ENCODE data around the gene ANKRD11. TPM values are rescaled to one million over a fixed set of nuclear protein-coding genes. Genes with fewer than 3 reads are reported as not detected.
"Not testable (repeated sequence)": the region's sequence is repeated elsewhere in the genome, so short reads cannot be mapped to it uniquely, and the experiment has no call there.

Gene ANKRD11
- total and polyA plus RNA-seq, 9 donors, result 52.1 to 188 (median 109) TPM

GRCh38 chr16:89363621-89364393 is 126.6 kb downstream of the ANKRD11 start:
- DNase-seq, result no peak
- Histone ChIP-seq H3K27me3 (no peaks in the 10 kb centered on the region), H3K4me1 (ENCODE audit: insufficient read depth) (peaks cover 41% of the 10 kb centered on the region), H3K27ac (no peak overlapping the region), H3K36me3 (no peaks in the 10 kb centered on the region), H3K9me3 (no peaks in the 10 kb centered on the region), H3K4me3 (no peak overlapping the region)
- intact Hi-C loops (cut with DNase I), result no loop called here
- WGBS, 3 donors, result 55 to 57% (median 56%) methylated on average over 12 of the region's 12 CpGs
- no peak for TF ChIP-seq POLR2A (IDR thresholded peaks at IDR 0.05)
- TF ChIP-seq CTCF (IDR thresholded peaks at IDR 0.05), result no peak
- TF ChIP-seq EP300 (IDR thresholded peaks at IDR 0.05), result no peak

- intact Hi-C loops (cut with DNase I); H3K9me3 ChIP-seq; H3K4me3 ChIP-seq; H3K27me3 ChIP-seq; H3K27ac ChIP-seq; DNase-seq; H3K36me3 ChIP-seq: not testable (repeated sequence)
- 87 to 91% (median 87%) methylated on average over 11 to 13 of the region's 14 CpGs for WGBS, 3 donors
- H3K4me1 ChIP-seq (ENCODE audit: insufficient read depth), result peaks cover 41% of the 10 kb centered on the region
Measured at GRCh38 chr16:89362540-89363223, 127.7 kb downstream of the ANKRD11 start.

GRCh38 chr16:89361751-89362539 is 128.4 kb downstream of the ANKRD11 start:
- peak in 1 of 5 donors; percentile 29 for DNase-seq
- 56 to 66% (median 62%) methylated on average over 13 of the region's 13 CpGs for WGBS, 3 donors
- no peaks in the 10 kb centered on the region for H3K36me3 ChIP-seq
- H3K9me3 ChIP-seq, result no peaks in the 10 kb centered on the region
- H3K4me3 ChIP-seq, result no peak overlapping the region
- H3K27me3 ChIP-seq, result no peaks in the 10 kb centered on the region
- intact Hi-C loops (cut with DNase I), result no loop called here
- H3K27ac ChIP-seq, result no peak overlapping the region
- TF ChIP-seq EP300 (IDR thresholded peaks at IDR 0.05) (no peak), CTCF (IDR thresholded peaks at IDR 0.05) (no peak), POLR2A (IDR thresholded peaks at IDR 0.05) (no peak)
- H3K4me1 ChIP-seq (ENCODE audit: insufficient read depth), result peaks cover 38% of the 10 kb centered on the region

DNA sequence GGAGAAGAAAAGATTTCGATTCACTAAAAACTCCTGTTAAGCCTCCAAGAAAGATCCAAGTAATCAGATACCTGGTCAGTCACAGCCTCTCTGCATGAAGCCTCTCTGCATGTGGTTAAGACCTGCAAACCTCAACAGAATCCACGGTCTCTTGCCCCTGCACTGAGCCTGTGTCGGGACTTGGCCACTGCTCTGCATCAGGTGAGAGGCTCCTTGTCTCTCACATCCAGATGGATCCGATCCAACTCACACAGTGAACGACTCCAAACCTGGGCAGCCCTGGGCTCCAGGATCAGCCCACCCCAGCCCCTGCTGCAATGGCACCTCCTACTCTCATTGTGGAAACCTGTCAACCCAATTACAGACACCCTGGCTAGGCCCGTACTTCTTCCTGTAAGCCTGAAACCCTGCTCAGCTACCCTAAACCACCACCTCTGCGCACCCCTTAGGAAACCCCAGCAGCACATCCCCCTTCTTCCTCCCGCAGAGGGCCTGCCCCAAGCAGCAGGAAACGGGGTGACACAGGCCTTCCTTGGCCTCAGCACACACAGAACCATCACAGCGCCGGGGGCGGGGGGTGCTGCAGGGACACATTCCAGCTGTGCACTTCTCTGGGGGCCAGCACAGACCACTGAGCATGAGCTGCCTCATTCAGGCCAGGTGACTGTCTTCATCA is 129.5 kb downstream of the ANKRD11 start:
- TF ChIP-seq EP300 (IDR thresholded peaks at IDR 0.05) (no peak), POLR2A (IDR thresholded peaks at IDR 0.05) (no peak), CTCF (IDR thresholded peaks at IDR 0.05) (no peak)
- WGBS, 3 donors, result 60 to 70% (median 66%) methylated on average over 12 of the region's 12 CpGs
- DNase-seq, result peak in 1 of 5 donors; percentile 31
- H3K9me3 ChIP-seq, result no peaks in the 10 kb centered on the region
- H3K27me3 ChIP-seq, result no peaks in the 10 kb centered on the region
- H3K36me3 ChIP-seq, result no peaks in the 10 kb centered on the region
- H3K27ac ChIP-seq, result no peak overlapping the region
- H3K4me1 ChIP-seq (ENCODE audit: insufficient read depth), result peaks cover 35% of the 10 kb centered on the region
- H3K4me3 ChIP-seq, result no peak overlapping the region
- intact Hi-C loops (cut with DNase I), result no loop called here
